IMR-90 (cell line): ENCODE results near the gene RAMP3. TPM values are rescaled to one million over a fixed set of nuclear protein-coding genes. Genes with fewer than 3 reads are reported as not detected.

Experiments
- ATAC-seq: fragments of 200-7000 bp; cut with Tn5 transposase; 2 replicates; pipeline ENCODE4 v1.9.1; 2020; ENCODE audit warnings: low read depth, mild to moderate bottlenecking, moderate library complexity
- BruUV-seq: library from RNA; stranded (reverse); fragments of 400-500 nt; replicated peaks from 2 replicates; lab custom pipeline; 2021; lab: Mats Ljungman, UMichigan
- CTCF ChIA-PET: fragments of 300-600 bp; formaldehyde crosslinking; extraction: SDS; loops from one replicate; lab custom pipeline; 2021; ENCODE audit warnings: antibody characterized with exemption; lab: Yijun Ruan, JAX
- POLR2A ChIA-PET: fragments of 300-600 bp; sonication (Branson Sonifier 250); formaldehyde crosslinking; loops from one replicate; lab custom pipeline; 2022; ENCODE audit warnings: antibody characterized with exemption; ENCODE audit not compliant: unreplicated experiment; lab: Charles Lee
- DNase-seq: peaks from one replicate; pipeline ENCODE4 v3.0.0; 2013
- H2AFZ ChIP-seq: replicated peaks from 2 replicates; pipeline ENCODE3; 2013; ENCODE audit warnings: low read length, mild to moderate bottlenecking; ENCODE audit not compliant: poor library complexity
- H2AK5ac ChIP-seq: 2 replicates; pipeline ENCODE4 v1.6.1; 2013; ENCODE audit warnings: low read depth, low read length, inconsistent platforms
- H2AK9ac ChIP-seq: replicated peaks from 2 replicates; pipeline ENCODE3; 2013; ENCODE audit warnings: mild to moderate bottlenecking, low read depth, low read length, moderate library complexity; ENCODE audit not compliant: poor library complexity
- H2BK120ac ChIP-seq: 2 replicates; pipeline ENCODE4 v1.6.1; 2013; ENCODE audit warnings: low read depth, low read length, inconsistent platforms
- H2BK15ac ChIP-seq: 3 replicates; pipeline ENCODE4 v1.6.1; 2013; ENCODE audit warnings: low read depth, low read length, inconsistent platforms
- H2BK20ac ChIP-seq: 2 replicates; pipeline ENCODE4 v1.6.1; 2013; ENCODE audit warnings: low read depth, mild to moderate bottlenecking, inconsistent platforms, low read length, moderate library complexity
- H2BK5ac ChIP-seq: 2 replicates; pipeline ENCODE4 v1.6.1; 2013; ENCODE audit warnings: mild to moderate bottlenecking, low read depth, low read length, inconsistent platforms; ENCODE audit not compliant: poor library complexity, severe bottlenecking
- H3K14ac ChIP-seq: replicated peaks from 2 replicates; pipeline ENCODE4 v1.6.1; 2013; ENCODE audit warnings: low read depth, low read length, inconsistent platforms
- H3K18ac ChIP-seq: 2 replicates; pipeline ENCODE4 v1.6.1; 2013; ENCODE audit warnings: low read depth, low read length, control low read depth
- H3K23ac ChIP-seq: 2 replicates; pipeline ENCODE4 v1.6.1; 2013; ENCODE audit warnings: low read depth, low read length, inconsistent platforms
- H3K27ac ChIP-seq: 2 replicates; pipeline ENCODE4 v1.5.1; 2013; ENCODE audit warnings: mild to moderate bottlenecking, control low read depth, low read length; ENCODE audit not compliant: insufficient read depth
- H3K27me3 ChIP-seq: 2 replicates; pipeline ENCODE4 v1.6.1; 2013; ENCODE audit warnings: low read length; ENCODE audit not compliant: control insufficient read depth, insufficient read depth
- H3K36me3 ChIP-seq: 2 replicates; pipeline ENCODE4 v1.6.1; 2013; ENCODE audit warnings: low read length, mixed read lengths; ENCODE audit not compliant: control insufficient read depth, insufficient read depth
- H3K4ac ChIP-seq: 2 replicates; pipeline ENCODE4 v1.6.1; 2013; ENCODE audit warnings: low read depth, low read length, inconsistent platforms
- H3K4me1 ChIP-seq: 2 replicates; pipeline ENCODE4 v1.6.1; 2013; ENCODE audit warnings: low read length, mixed read lengths; ENCODE audit not compliant: control insufficient read depth, insufficient read depth
- H3K4me2 ChIP-seq: 2 replicates; pipeline ENCODE4 v1.6.1; 2013; ENCODE audit warnings: low read depth, mild to moderate bottlenecking, control low read depth, low read length, moderate library complexity
- H3K4me3 ChIP-seq: 2 replicates; pipeline ENCODE4 v1.5.1; 2013; ENCODE audit warnings: low read depth, mild to moderate bottlenecking, control low read depth, low read length, moderate library complexity; ENCODE audit not compliant: insufficient read depth
- H3K56ac ChIP-seq: 2 replicates; pipeline ENCODE4 v1.6.1; 2013; ENCODE audit warnings: low read length, inconsistent platforms; ENCODE audit not compliant: insufficient read depth; ENCODE audit errors: extremely low read depth
- H3K79me1 ChIP-seq, 2 experiments: 2 replicates each; pipeline ENCODE4 v1.6.1; 2013; ENCODE audit warnings: low read length in 2 of 2, inconsistent platforms in 1 of 2, low read depth in 1 of 2
- H3K9ac ChIP-seq: 2 replicates; pipeline ENCODE4 v1.6.1; 2013; ENCODE audit warnings: low read depth, low read length, control low read depth
- H3K9me1 ChIP-seq: 2 replicates; pipeline ENCODE4 v1.6.1; 2013; ENCODE audit warnings: low read length, inconsistent platforms; ENCODE audit not compliant: insufficient read depth
- H3K9me3 ChIP-seq: 2 replicates; pipeline ENCODE4 v1.6.1; 2013; ENCODE audit warnings: low read length; ENCODE audit not compliant: control insufficient read depth, insufficient read depth
- H4K20me1 ChIP-seq: 2 replicates; pipeline ENCODE4 v1.6.1; 2013; ENCODE audit warnings: low read length, inconsistent platforms; ENCODE audit not compliant: insufficient read depth
- H4K5ac ChIP-seq: 2 replicates; pipeline ENCODE4 v1.6.1; 2013; ENCODE audit warnings: mild to moderate bottlenecking, low read depth, low read length, control low read depth
- H4K8ac ChIP-seq, 2 experiments: 2 replicates each; pipeline ENCODE4 v1.6.1; 2013; ENCODE audit warnings: low read depth in 2 of 2, low read length in 2 of 2, control low read depth in 1 of 2, inconsistent platforms in 1 of 2
- H4K91ac ChIP-seq: 2 replicates; pipeline ENCODE4 v1.6.1; 2013; ENCODE audit warnings: low read depth, low read length, inconsistent platforms; ENCODE audit not compliant: insufficient read depth
- BHLHE40 ChIP-seq: fragments of 150-350 bp; IDR thresholded peaks from 2 replicates; pipeline ENCODE4 v1.6.1; 2016; ENCODE audit warnings: mild to moderate bottlenecking, low read depth, low read length
- CEBPB ChIP-seq: IDR thresholded peaks from 2 replicates; pipeline ENCODE4 v1.6.1; 2012; ENCODE audit warnings: low read depth, low read length, improper control_type of control experiment
- CTCF ChIP-seq: conservative IDR thresholded peaks from 2 replicates; pipeline ENCODE4 v1.5.1; 2012; ENCODE audit warnings: mild to moderate bottlenecking, low read depth, low read length, improper control_type of control experiment
- ELK1 ChIP-seq: fragments of 150-350 bp; IDR thresholded peaks from 2 replicates; pipeline ENCODE4 v1.6.1; 2016; ENCODE audit warnings: low read depth, mild to moderate bottlenecking, low read length, moderate library complexity, borderline replicate concordance
- FOS ChIP-seq: fragments of 150-350 bp; IDR thresholded peaks from 2 replicates; pipeline ENCODE4 v1.6.1; 2016; ENCODE audit warnings: low read depth, low read length
- MXI1 ChIP-seq: IDR thresholded peaks from 2 replicates; pipeline ENCODE4 v1.6.1; 2012; ENCODE audit warnings: low read depth, mild to moderate bottlenecking, low read length, moderate library complexity, borderline replicate concordance
- NFE2L2 ChIP-seq: fragments of 150-350 bp; IDR thresholded peaks from 2 replicates; pipeline ENCODE4 v1.6.1; 2016; ENCODE audit warnings: low read depth, mild to moderate bottlenecking, low read length
- POLR2A ChIP-seq: IDR thresholded peaks from 2 replicates; pipeline ENCODE4 v1.6.1; 2012; ENCODE audit warnings: mild to moderate bottlenecking, low read depth, low read length
- RAD21 ChIP-seq: IDR thresholded peaks from 2 replicates; pipeline ENCODE4 v1.6.1; 2012; ENCODE audit warnings: low read length, improper control_type of control experiment
- RCOR1 ChIP-seq: IDR thresholded peaks from 2 replicates; pipeline ENCODE4 v1.6.1; 2012; ENCODE audit warnings: mild to moderate bottlenecking, low read length, improper control_type of control experiment; ENCODE audit not compliant: insufficient replicate concordance
- SMC3 ChIP-seq: fragments of 150-350 bp; IDR thresholded peaks from 2 replicates; pipeline ENCODE4 v1.6.1; 2016; ENCODE audit warnings: low read depth, mild to moderate bottlenecking, antibody characterized with exemption, low read length, moderate library complexity
- dilution Hi-C: fragments of 300-500 bp; cut with HindIII; formaldehyde crosslinking; loops from one replicate; pipeline ENCODE4 v1.14.3; 2018; ENCODE audit warnings: low sequenced_read_pairs; ENCODE audit not compliant: unreplicated experiment
- in situ Hi-C: fragments of 300-500 bp; cut with MboI; formaldehyde crosslinking; loops from 3 replicates; pipeline ENCODE4 v1.14.3; 2019; ENCODE audit warnings: low sequenced_read_pairs, inconsistent platforms, mixed read lengths
- intact Hi-C: fragments of 100-400 bp; cut with micrococcal nuclease; formaldehyde crosslinking; loops from 2 replicates; pipeline ENCODE4 v1.10.0; 2022
- polyA plus RNA-seq, 3 experiments: library from polyadenylated mRNA; depleted of rRNA; stranded (reverse); fragments of >200 nt; gene quantifications; 2 replicates each; pipeline ENCODE4 v1.2.3, GENCODE V29; 2012; ENCODE audit warnings: low replicate concordance in 1 of 3
- total RNA-seq: library from RNA; depleted of rRNA; stranded (reverse); fragments of >200 nt; gene quantifications from 2 replicates; pipeline ENCODE4 v1.2.3, GENCODE V29; 2012

Gene RAMP3
- total and polyA plus RNA-seq, 2 of the 4 experiments (the other 2 are of a cell fraction), result not detected

DNA sequence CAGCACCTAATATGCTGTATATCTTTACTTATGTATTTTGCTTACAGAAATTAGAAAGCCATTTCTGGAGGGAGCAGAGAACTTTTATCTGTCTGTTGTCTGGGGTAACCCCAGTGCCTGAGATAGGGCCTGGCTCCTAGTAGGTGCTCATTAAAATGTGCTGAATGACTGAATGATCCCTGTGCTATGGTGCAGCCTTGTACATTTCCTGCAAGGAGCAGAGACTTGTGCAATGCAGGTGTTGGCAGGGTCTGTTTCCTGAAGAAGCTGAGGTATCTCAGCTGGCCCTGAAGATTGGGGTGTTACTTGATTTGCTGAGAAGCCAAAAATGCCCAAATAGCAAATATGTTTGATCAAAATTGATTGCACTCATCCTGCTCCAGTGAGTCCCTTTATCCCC is 65.5 kb downstream of the RAMP3 start:
- CTCF ChIA-PET, result no interaction called here
- H3K18ac ChIP-seq, result no peak overlapping the region
- no peak overlapping the region for H2BK120ac ChIP-seq

More for the DNA sequence above, 65.5 kb downstream of the RAMP3 start:
- H2AK5ac ChIP-seq, result no peak overlapping the region
- in situ Hi-C loops, result no loop called here
- H3K4ac ChIP-seq, result no peak overlapping the region
- no peak overlapping the region for H2AK9ac ChIP-seq
- H3K4me1 ChIP-seq, result no peaks in the 10 kb centered on the region
- no peak overlapping the region for H4K8ac ChIP-seq
- H3K14ac ChIP-seq, result no peak overlapping the region
- no peaks in the 10 kb centered on the region for H3K79me1 ChIP-seq
- H2BK15ac ChIP-seq, result no peak overlapping the region
- no peak overlapping the region for H3K23ac ChIP-seq
- no peak overlapping the region for H3K4me2 ChIP-seq
- no peak overlapping the region for H3K56ac ChIP-seq
- no peak overlapping the region for H2BK5ac ChIP-seq
- no peak overlapping the region for H3K9ac ChIP-seq
- no peaks in the 10 kb centered on the region for H4K20me1 ChIP-seq
- POLR2A ChIA-PET, result no interaction called here
- no peaks in the 10 kb centered on the region for H3K9me3 ChIP-seq
- H4K91ac ChIP-seq, result no peak overlapping the region
- no peak overlapping the region for H2AFZ ChIP-seq
- ATAC-seq (no peak), DNase-seq (no peak)
- TF ChIP-seq BHLHE40 (no peak), RAD21 (no peak), RCOR1 (no peak), ELK1 (no peak), NFE2L2 (no peak), POLR2A (no peak), MXI1 (no peak), CEBPB (no peak), SMC3 (no peak), CTCF (no peak), FOS (no peak)
- no TSS peak for BruUV-seq
- intact Hi-C loops, result no loop called here
- H3K27me3 ChIP-seq, result peaks cover 18% of the 10 kb centered on the region; the same call in 1 of the 2 replicates
- H2BK20ac ChIP-seq, result no peak overlapping the region
- dilution Hi-C loops, result no loop called here
- no peak overlapping the region for H3K27ac ChIP-seq
- H4K5ac ChIP-seq, result no peak overlapping the region
- H3K36me3 ChIP-seq, result no peaks in the 10 kb centered on the region
- H3K9me1 ChIP-seq, result 0 out of 2 replicates have a peak, but pooled peaks cover 2% of the 10 kb centered on the region
- H3K4me3 ChIP-seq, result no peak overlapping the region
